GM13976 (cell line): ENCODE data around the gene MACO1.

ENCODE experiments used
- DNase-seq: peaks from one replicate; pipeline ENCODE4 v3.0.0; 2012; ENCODE audit warnings: low spot score
- CTCF ChIP-seq: IDR thresholded peaks from 2 replicates; pipeline ENCODE4 v1.5.1; 2012; ENCODE audit warnings: borderline replicate concordance, mild to moderate bottlenecking; ENCODE audit not compliant: insufficient read depth; ENCODE audit errors: extremely low read depth, missing control alignments, control extremely low read depth
- in situ Hi-C: fragments of 300-500 bp; cut with MboI; formaldehyde crosslinking; loops from one replicate; pipeline ENCODE4 v1.12.0; 2022; ENCODE audit warnings: low sequenced_read_pairs, mixed read lengths, inconsistent platforms; ENCODE audit not compliant: unreplicated experiment

The MACO1 gene

GRCh38 chr1:25473653-25474225, 43.0 kb downstream of the MACO1 start:
- in situ Hi-C loops, result no loop called here
- DNase-seq, result no peak
- TF ChIP-seq CTCF, result no peak

GRCh38 chr1:25474439-25475047, 43.8 kb downstream of the MACO1 start:
- in situ Hi-C loops, result no loop called here

GRCh38 chr1:25476186-25477097, 45.7 kb downstream of the MACO1 start:
- in situ Hi-C loops, result no loop called here
- no peak for TF ChIP-seq CTCF
- DNase-seq, result no peak

More at GRCh38 chr1:25474439-25475047, 43.8 kb downstream of the MACO1 start:
- DNase-seq, result no peak
- TF ChIP-seq CTCF, result no peak

GRCh38 chr1:25477448-25478034, 46.8 kb downstream of the MACO1 start:
- DNase-seq, result no peak
- in situ Hi-C loops, result no loop called here
- TF ChIP-seq CTCF, result no peak

- TF ChIP-seq CTCF, result no peak
- in situ Hi-C loops, result no loop called here
- DNase-seq, result no peak
These were observed 47.9 kb downstream of the MACO1 start for GRCh38 chr1:25478633-25479032.

GRCh38 chr1:25481625-25482024, 50.9 kb downstream of the MACO1 start:
- DNase-seq, result no peak
- TF ChIP-seq CTCF, result no peak
- in situ Hi-C loops, result no loop called here
